GM12891 (cell line): ENCODE results near the gene STK17A.

Source experiments
- PAX5 ChIP-seq: IDR thresholded peaks from 2 replicates; pipeline ENCODE4 v1.6.1; 2011; ENCODE audit warnings: low read length, moderate library complexity, mild to moderate bottlenecking; ENCODE audit not compliant: insufficient read depth, severe bottlenecking
- POLR2A ChIP-seq: IDR thresholded peaks from 2 replicates; pipeline ENCODE4 v1.6.1; 2011; ENCODE audit warnings: low read depth, low read length, control low read depth
- POLR2AphosphoS5 ChIP-seq: IDR thresholded peaks from 2 replicates; pipeline ENCODE4 v1.6.1; 2011; ENCODE audit warnings: low read depth, low read length, control low read depth
- POU2F2 ChIP-seq: IDR thresholded peaks from 2 replicates; pipeline ENCODE4 v1.6.1; 2011; ENCODE audit warnings: low read depth, mild to moderate bottlenecking, control low read depth, low read length, moderate library complexity
- SPI1 ChIP-seq: IDR thresholded peaks from 2 replicates; pipeline ENCODE4 v1.6.1; 2011; ENCODE audit warnings: low read depth, low read length, control low read depth
- TAF1 ChIP-seq: IDR thresholded peaks from 2 replicates; pipeline ENCODE4 v1.6.1; 2011; ENCODE audit warnings: low read depth, low read length, control low read depth

DNA sequence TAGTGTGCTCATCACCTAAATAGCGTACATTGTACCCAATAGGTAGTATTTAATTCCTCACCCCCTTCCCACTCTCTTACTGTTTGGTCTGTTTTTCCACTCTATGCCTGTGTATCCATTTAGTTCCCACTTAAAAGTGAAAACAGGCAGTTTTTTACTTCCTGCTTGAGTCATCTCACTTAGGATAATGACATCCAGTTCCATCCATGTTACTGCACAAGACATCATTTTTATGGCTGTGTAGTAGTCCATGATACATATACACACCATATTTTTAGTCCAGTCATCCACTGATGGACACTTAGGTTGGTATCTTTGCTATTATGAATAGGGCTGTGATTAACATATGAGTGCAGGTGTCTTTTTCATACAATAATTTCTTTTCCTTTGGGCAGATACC, 10.1 kb downstream of the STK17A start:
- TF ChIP-seq POLR2AphosphoS5 = no peak
- no peak for TF ChIP-seq POLR2A
- no peak for TF ChIP-seq SPI1
- no peak for TF ChIP-seq TAF1
- TF ChIP-seq PAX5 = no peak
- no peak for TF ChIP-seq POU2F2
